Activated T-cell treated with anti-CD3 and anti-CD28 coated beads for 1 hour (primary cell): ENCODE results near the gene LRRC49.

Experiments used
- DNase-seq: peaks from one replicate; pipeline ENCODE4 v3.0.0-alpha.2; 2020; ENCODE audit warnings: low read depth

LRRC49 gene

GRCh38 chr15:71051539-71051938 is 158.9 kb downstream of the LRRC49 start:
- no peak for DNase-seq

- no peak for DNase-seq
Observed at GRCh38 chr15:71052356-71052755, 159.7 kb downstream of the LRRC49 start.

GRCh38 chr15:71054286-71054952 is 161.8 kb downstream of the LRRC49 start:
- no peak for DNase-seq

GRCh38 chr15:71055461-71055860 is 162.8 kb downstream of the LRRC49 start:
- no peak for DNase-seq

DNA sequence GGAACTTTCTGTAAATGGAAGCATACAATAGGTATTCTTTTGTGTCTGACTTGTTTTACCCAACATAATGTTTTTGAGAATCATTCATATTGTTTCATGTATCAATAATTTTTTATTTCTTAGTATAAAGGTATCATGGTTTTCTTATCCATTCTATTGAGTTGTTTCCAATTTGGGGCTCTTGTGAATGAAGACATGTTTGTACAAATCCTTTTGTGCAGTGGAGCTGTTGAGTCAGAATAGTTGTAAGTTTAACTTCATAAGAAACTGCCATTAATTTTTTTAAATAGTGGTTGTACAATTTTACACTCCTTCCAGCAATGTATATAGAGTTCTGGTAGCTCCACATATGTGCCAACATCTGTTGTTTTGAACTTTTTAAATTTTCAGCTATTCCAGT is 163.5 kb downstream of the LRRC49 start:
- no peak for DNase-seq

DNA sequence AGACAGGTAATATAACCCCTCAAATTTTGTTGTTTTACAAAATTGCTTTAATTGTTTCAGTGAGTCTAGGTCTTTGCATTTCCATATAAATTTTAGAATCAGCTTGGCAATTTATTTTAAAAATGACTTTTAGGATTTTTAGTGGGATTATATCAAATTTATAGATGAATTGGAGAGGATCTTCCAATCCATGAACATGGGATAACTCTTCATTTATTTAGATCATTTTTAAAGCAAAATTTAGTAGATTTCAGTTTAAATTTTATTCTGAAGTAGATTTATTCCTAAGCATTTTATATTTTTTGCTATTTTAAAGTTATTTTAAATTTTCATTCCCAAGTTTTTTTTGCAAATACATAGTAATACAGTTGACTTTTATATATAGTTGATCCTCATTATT is 164.5 kb downstream of the LRRC49 start:
- no peak for DNase-seq

GRCh38 chr15:71057581-71057980 is 165.0 kb downstream of the LRRC49 start:
- no peak for DNase-seq

- DNase-seq, result no peak
Observed at GRCh38 chr15:71060983-71061382, 168.4 kb downstream of the LRRC49 start.

DNA sequence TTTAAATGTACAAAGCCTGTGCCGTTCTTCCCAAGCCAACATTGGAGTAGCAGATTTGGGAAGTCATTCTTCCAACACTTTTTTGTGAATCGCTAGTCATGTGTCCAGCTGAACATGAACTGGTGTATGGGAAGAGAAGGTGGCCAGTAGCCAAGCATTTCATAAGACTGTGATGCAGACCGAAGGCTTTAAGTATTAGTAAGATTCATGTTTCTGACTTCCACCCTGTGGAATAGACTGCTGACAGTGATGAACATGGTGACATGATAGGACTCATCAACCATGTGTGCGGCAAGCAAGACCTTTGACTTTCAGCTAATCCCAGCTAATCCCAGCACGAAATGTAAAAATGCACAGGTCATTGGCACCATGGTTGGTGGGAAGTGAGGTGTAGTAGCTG is 174.4 kb downstream of the LRRC49 start:
- no peak for DNase-seq

- no peak for DNase-seq
Observed at GRCh38 chr15:71069693-71070092, 177.1 kb downstream of the LRRC49 start.

- DNase-seq, result no peak
Observed at GRCh38 chr15:71071529-71071928, 178.9 kb downstream of the LRRC49 start.

DNA sequence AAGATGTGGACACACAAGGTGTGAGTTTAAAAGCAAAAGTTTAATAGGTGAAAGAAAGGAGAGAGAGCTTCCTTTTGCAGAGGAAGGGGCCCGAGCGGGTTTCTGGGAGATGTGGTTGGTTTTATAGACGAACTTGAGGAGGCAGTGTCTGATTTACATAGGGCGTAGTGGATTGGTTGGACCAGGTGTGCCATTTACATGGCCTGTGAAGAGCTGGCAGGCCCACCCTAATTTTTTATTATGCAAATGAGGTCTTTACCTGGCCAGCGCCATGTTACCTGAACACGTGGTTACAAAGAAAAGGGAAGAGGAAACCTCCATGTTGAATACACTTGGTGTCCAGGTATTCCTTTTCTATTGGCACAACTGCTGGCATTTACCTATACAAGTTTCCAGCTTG is 179.8 kb downstream of the LRRC49 start:
- no peak for DNase-seq

DNA sequence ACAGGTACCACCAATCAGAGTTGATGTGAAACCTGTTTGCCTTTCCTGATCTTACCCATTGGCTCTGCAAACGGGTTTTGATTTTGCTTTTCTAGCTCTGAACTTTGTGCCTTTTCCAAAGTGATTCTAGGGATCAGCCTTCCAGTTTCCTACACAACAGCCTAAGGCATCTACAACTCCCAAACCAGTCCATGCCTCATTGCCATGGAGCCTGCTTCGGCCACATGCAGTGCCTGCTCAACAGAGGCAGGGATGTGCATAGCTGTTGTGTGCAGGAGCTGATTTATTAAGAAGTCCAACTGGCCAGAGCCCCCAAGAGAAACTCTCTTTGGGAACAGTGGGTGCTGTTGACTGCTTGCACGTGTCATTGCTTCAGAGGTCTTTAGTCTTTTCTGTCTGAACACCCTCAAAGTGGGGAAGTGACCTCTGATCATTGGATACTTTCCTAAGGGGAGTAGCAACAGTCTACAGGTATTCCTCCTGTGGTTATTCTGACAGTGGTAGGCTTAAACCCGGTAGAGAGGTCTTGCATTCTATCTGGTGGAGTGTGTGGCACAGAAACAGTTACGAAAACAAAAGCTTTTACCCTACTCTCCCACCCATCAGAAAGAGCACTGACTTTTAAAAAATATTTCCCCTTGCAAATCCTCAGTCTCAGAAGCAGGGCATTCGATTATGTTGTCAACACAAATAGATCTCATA is 186.0 kb downstream of the LRRC49 start:
- DNase-seq, result no peak

DNA sequence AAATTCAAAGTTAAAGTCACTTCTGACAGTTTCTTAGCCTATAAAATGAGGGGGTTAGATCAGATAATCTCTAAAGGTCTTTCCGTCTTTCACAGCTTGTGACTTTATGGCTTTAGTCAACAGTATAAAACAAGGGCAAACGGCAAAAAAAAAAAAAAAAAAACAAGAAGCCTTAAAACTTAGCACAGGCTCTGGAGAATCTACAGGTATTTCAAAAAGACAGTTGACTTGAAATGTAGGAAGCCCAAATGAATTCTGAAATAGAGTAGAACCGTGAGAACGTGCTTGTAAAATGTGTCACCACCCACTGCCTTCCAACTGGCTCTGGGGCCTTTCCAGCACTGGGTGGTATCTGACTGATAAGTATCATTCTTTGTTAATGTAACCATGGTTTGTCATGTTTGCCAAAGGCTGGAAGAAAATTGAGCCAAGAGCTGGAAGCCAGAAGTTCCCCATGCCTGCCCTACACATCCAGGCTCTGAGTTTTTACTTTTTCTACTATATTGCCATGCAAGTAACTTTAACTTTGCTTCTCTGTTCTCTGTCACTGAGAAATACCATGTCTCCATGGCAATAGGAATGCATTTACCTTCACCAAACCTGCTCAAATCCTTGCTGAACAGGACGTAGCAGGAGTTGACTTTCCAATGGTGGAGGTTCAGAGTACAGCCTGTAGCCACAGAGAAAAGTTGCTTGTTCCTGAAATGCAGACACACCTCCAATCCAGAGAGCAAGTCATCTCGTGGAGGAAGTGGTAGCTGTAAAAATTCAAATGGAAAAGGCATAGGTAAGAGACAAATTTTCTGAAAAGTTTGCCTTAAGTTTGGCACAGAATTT is 186.8 kb downstream of the LRRC49 start:
- no peak for DNase-seq

GRCh38 chr15:71080166-71080565 is 187.5 kb downstream of the LRRC49 start:
- no peak for DNase-seq

DNA sequence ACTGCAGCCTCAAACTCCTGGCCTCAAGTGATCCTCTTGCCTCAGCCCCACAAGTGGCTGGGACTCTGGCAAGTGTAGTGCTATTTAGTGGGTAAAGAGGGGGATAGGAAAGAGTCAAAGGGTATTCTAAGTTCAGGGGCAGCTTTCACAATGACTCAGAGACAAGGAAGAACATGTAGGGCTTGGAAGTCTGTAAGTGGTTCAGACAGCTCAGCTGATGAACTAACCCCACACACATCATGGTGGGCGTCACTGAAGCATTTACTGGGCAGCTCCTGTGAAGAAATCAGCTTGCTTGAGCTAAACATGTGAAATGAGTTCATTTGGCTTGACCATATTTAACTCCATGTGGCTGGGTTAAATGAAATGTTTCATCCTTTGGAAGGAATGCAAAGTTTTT is 188.1 kb downstream of the LRRC49 start:
- DNase-seq, result no peak

DNA sequence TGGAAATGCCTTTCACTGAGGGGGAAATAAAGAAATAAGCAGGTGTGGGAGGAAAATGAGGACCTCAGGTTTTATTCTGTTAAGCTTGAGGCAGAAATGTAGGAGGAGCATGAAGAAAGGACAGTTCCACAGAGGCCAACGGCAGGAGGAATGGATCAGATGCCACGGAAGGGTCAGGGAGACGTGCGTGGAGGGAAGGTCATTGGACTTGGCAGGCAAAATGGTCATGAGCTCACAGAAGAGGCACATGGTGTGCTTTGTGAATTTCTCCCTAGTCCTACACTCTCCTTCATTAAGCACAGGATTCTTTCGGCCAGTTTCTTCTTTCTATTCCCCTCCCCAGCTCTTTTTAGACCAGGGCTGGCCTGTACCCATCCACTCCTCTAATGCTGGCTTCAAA is 190.2 kb downstream of the LRRC49 start:
- no peak for DNase-seq

GRCh38 chr15:71083349-71083748 is 190.7 kb downstream of the LRRC49 start:
- no peak for DNase-seq

- no peak for DNase-seq
Observed at GRCh38 chr15:71084264-71084663, 191.6 kb downstream of the LRRC49 start.

DNA sequence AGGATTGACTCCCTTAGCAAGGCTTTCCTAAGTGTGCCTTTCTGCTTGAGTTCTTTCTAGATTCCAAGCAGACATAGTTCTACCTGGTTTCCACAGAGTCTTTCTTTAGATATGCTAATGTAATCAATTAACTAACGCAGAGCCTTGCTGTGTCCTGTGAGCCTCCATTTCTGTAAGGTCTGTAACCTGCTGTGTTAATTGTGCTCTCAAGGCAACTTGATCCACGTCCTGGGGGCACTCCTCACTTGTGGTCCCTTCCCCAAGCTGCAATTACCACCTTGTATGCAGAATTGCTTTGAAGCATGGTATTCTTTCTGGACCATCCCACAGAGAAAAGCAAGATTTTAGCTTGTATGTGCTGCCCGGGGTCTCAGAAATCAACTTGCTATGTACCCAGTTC is 193.2 kb downstream of the LRRC49 start:
- no peak for DNase-seq

- DNase-seq, result no peak
Observed at GRCh38 chr15:71088155-71088554, 195.5 kb downstream of the LRRC49 start.

DNA sequence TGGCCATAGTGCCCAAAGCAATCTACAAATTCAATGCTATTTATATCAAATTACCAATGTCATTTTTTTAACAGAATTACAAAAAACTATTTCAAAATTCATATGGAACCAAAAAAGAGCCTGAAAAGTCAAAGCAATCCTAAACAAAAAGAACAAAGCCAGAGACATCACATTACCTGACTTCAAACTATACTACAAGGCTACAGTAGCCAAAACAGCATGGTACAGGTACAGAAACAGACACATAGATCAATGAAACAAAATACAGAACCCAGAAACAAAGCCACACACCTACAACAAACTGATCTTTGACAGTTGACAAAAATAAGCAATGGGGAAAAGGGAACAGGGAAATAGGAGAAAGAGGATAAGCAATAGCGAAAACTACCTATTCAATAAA is 196.1 kb downstream of the LRRC49 start:
- DNase-seq, result no peak

GRCh38 chr15:71089801-71090200 is 197.2 kb downstream of the LRRC49 start:
- no peak for DNase-seq
